H1 (cell line): ENCODE results near the gene OBSL1. TPM values are rescaled to one million over a fixed set of nuclear protein-coding genes. Genes with fewer than 3 reads are reported as not detected.

Experiments used
- CTCF ChIA-PET: fragments of 300-600 bp; sonication (Branson Sonifier 250); formaldehyde crosslinking; loops from one replicate; lab custom pipeline; 2021; ENCODE audit not compliant: partially characterized antibody; lab: Charles Lee
- POLR2A ChIA-PET: fragments of 300-600 bp; sonication (Branson Sonifier 250); formaldehyde crosslinking; loops from one replicate; lab custom pipeline; 2021; ENCODE audit warnings: inconsistent platforms; ENCODE audit not compliant: partially characterized antibody; lab: Charles Lee
- DNase-seq, 2 experiments: peaks; one replicate each; pipeline versions ENCODE4 v3.0.0 to v3.0.0-alpha.2; 2010 to 2022; ENCODE audit warnings: low spot score in 2 of 2, low read depth in 1 of 2, mixed read lengths in 1 of 2
- FAIRE-seq: peaks from 2 replicates; lab custom pipeline; 2011; peaks lifted over from hg19 to GRCh38; lab: Jason Lieb, UNC
- H2AFZ ChIP-seq: 2 replicates; pipeline ENCODE4 v1.8.1; 2012; ENCODE audit warnings: low read length, inconsistent platforms
- H2AK5ac ChIP-seq: 2 replicates; pipeline ENCODE4 v1.6.1; 2013; ENCODE audit warnings: low read depth, low read length
- H2BK120ac ChIP-seq: replicated peaks from 2 replicates; pipeline ENCODE3; 2013; ENCODE audit warnings: low read depth, low read length, inconsistent platforms
- H2BK12ac ChIP-seq: 2 replicates; pipeline ENCODE4 v1.6.1; 2013; ENCODE audit warnings: low read depth, low read length
- H2BK15ac ChIP-seq: 2 replicates; pipeline ENCODE4 v1.6.1; 2013; ENCODE audit warnings: low read length
- H2BK20ac ChIP-seq: 2 replicates; pipeline ENCODE4 v1.6.1; 2013; ENCODE audit warnings: low read length
- H2BK5ac ChIP-seq: 2 replicates; pipeline ENCODE4 v1.6.1; 2013; ENCODE audit warnings: low read depth, low read length
- H3K14ac ChIP-seq: 2 replicates; pipeline ENCODE4 v1.6.1; 2013; ENCODE audit warnings: inconsistent platforms; ENCODE audit not compliant: insufficient read length
- H3K18ac ChIP-seq: 2 replicates; pipeline ENCODE4 v1.6.1; 2013; ENCODE audit warnings: low read length; ENCODE audit errors: extremely low read depth
- H3K23ac ChIP-seq: 2 replicates; pipeline ENCODE4 v1.6.1; 2013; ENCODE audit warnings: inconsistent platforms; ENCODE audit not compliant: insufficient read length
- H3K23me2 ChIP-seq: 2 replicates; pipeline ENCODE4 v1.6.1; 2013; ENCODE audit warnings: low read depth, low read length
- H3K27ac ChIP-seq: 2 replicates; pipeline ENCODE4 v1.6.1; 2011; ENCODE audit warnings: low read depth, low read length, inconsistent platforms
- H3K27me3 ChIP-seq, 4 experiments: replicated peaks in 1 of 4; 1 replicate in 1 of 4; 2 replicates in 3 of 4; pipeline versions ENCODE4 v1.6.1 to v1.8.1; 2011 to 2013; ENCODE audit warnings: low read length in 3 of 4, mild to moderate bottlenecking in 3 of 4, inconsistent platforms in 2 of 4, mixed read lengths in 2 of 4, moderate library complexity in 1 of 4; ENCODE audit not compliant: control insufficient read depth in 3 of 4, insufficient read depth in 3 of 4; ENCODE audit errors: extremely low read depth in 1 of 4
- H3K36me3 ChIP-seq, 4 experiments: 2 replicates each; pipeline versions ENCODE4 v1.6.1 to v1.8.1; 2011 to 2013; ENCODE audit warnings: mild to moderate bottlenecking in 4 of 4, low read length in 3 of 4, moderate library complexity in 2 of 4, control low read depth in 1 of 4, inconsistent platforms in 1 of 4; ENCODE audit not compliant: insufficient read depth in 4 of 4, control insufficient read depth in 2 of 4
- H3K4ac ChIP-seq: replicated peaks from 2 replicates; pipeline ENCODE3; 2013; ENCODE audit warnings: low read length, low read depth, mixed read lengths, inconsistent platforms; ENCODE audit not compliant: insufficient read length
- H3K4me1 ChIP-seq, 4 experiments: replicated peaks in 1 of 4; 1 replicate in 1 of 4; 2 replicates in 3 of 4; pipeline versions ENCODE4 v1.6.1 to v1.8.1; 2011 to 2013; ENCODE audit warnings: low read length in 3 of 4, inconsistent platforms in 2 of 4, mixed read lengths in 1 of 4; ENCODE audit not compliant: insufficient read depth in 4 of 4, control insufficient read depth in 3 of 4
- H3K4me2 ChIP-seq, 2 experiments: 2 replicates each; pipeline versions ENCODE4 v1.6.1 to v1.8.1; 2011 to 2013; ENCODE audit warnings: low read depth in 2 of 2, low read length in 2 of 2, control low read depth in 1 of 2, inconsistent platforms in 1 of 2, mild to moderate bottlenecking in 1 of 2; ENCODE audit not compliant: insufficient read depth in 1 of 2
- H3K4me3 ChIP-seq, 4 experiments: fragments of 200-600, 300-600 bp in 1 of 4; sonication (generic), shearing (Covaris generic), sonication (Bioruptor Twin) in 1 of 4; 2 replicates each; pipeline versions ENCODE4 v1.5.1 to v1.8.1; 2011 to 2016; ENCODE audit warnings: low read length in 4 of 4, low read depth in 3 of 4, control low read depth in 2 of 4, inconsistent platforms in 2 of 4, mild to moderate bottlenecking in 2 of 4, mixed read lengths in 1 of 4, moderate library complexity in 1 of 4; ENCODE audit not compliant: insufficient read depth in 2 of 4; ENCODE audit errors: extremely low read depth in 1 of 4
- H3K56ac ChIP-seq: replicated peaks from 2 replicates; pipeline ENCODE3; 2013; ENCODE audit warnings: low read depth, mild to moderate bottlenecking, mixed read lengths, low read length, inconsistent platforms; ENCODE audit not compliant: insufficient read length
- H3K79me1 ChIP-seq: 2 replicates; pipeline ENCODE4 v1.6.1; 2013; ENCODE audit warnings: low read depth, low read length, control low read depth
- H3K79me2 ChIP-seq, 2 experiments: 2 replicates each; pipeline versions ENCODE4 v1.6.1 to v1.8.1; 2012 to 2013; ENCODE audit warnings: low read length in 2 of 2, mild to moderate bottlenecking in 2 of 2, inconsistent platforms in 1 of 2; ENCODE audit not compliant: insufficient read depth in 2 of 2, control insufficient read depth in 1 of 2
- H3K9ac ChIP-seq, 4 experiments: replicated peaks in 1 of 4; 1 replicate in 1 of 4; 2 replicates in 3 of 4; pipeline versions ENCODE4 v1.6.1 to v1.8.1; 2011 to 2013; ENCODE audit warnings: low read depth in 3 of 4, low read length in 3 of 4, control low read depth in 2 of 4, mild to moderate bottlenecking in 2 of 4, moderate library complexity in 2 of 4, inconsistent platforms in 1 of 4; ENCODE audit errors: extremely low read depth in 1 of 4
- H3K9me3 ChIP-seq, 2 experiments: 2 replicates each; pipeline versions ENCODE4 v1.6.1 to v1.8.1; 2012 to 2013; ENCODE audit warnings: mild to moderate bottlenecking in 2 of 2, moderate library complexity in 2 of 2, control low read depth in 1 of 2, inconsistent platforms in 1 of 2, low read depth in 1 of 2, low read length in 1 of 2, mixed read lengths in 1 of 2; ENCODE audit not compliant: insufficient read depth in 2 of 2
- H4K20me1 ChIP-seq, 2 experiments: replicated peaks in 1 of 2; 2 replicates each; pipeline versions ENCODE3 to v1.8.1; 2011 to 2013; ENCODE audit warnings: inconsistent platforms in 2 of 2, low read length in 2 of 2, mild to moderate bottlenecking in 1 of 2; ENCODE audit not compliant: insufficient read depth in 2 of 2, control insufficient read depth in 1 of 2
- H4K5ac ChIP-seq: 2 replicates; pipeline ENCODE4 v1.6.1; 2013; ENCODE audit warnings: low read length, low read depth, mixed read lengths, inconsistent platforms; ENCODE audit not compliant: insufficient read length
- H4K8ac ChIP-seq: 2 replicates; pipeline ENCODE4 v1.8.0; 2013; ENCODE audit warnings: mild to moderate bottlenecking, moderate library complexity, low read length, inconsistent platforms; ENCODE audit not compliant: insufficient read depth; ENCODE audit errors: extremely low read depth
- H4K91ac ChIP-seq: replicated peaks from 2 replicates; pipeline ENCODE3; 2013; ENCODE audit warnings: low read length, mixed read lengths, inconsistent platforms; ENCODE audit not compliant: insufficient read length
- BCL11A ChIP-seq, 2 experiments: IDR thresholded peaks; one replicate each; pipeline ENCODE4 v1.6.1; 2011; ENCODE audit warnings: low read depth in 2 of 2, low read length in 2 of 2, mild to moderate bottlenecking in 2 of 2
- FOSL1 ChIP-seq: IDR thresholded peaks from 2 replicates; pipeline ENCODE4 v1.6.1; 2011; ENCODE audit warnings: mild to moderate bottlenecking, low read depth, low read length, moderate library complexity; ENCODE audit not compliant: insufficient read depth
- KDM5A ChIP-seq: fragments of 200-600 bp; IDR thresholded peaks from 2 replicates; pipeline ENCODE4 v1.7.1; 2012; ENCODE audit warnings: mild to moderate bottlenecking, low read length, inconsistent platforms, mixed read lengths
- RNF2 ChIP-seq: fragments of 200-900, 300-1000 bp; sonication (generic); IDR thresholded peaks from 2 replicates; pipeline ENCODE4 v1.7.1; 2016; ENCODE audit warnings: borderline replicate concordance, low read depth, mild to moderate bottlenecking, antibody characterized with exemption, low read length; ENCODE audit not compliant: poor library complexity, severe bottlenecking; ENCODE audit errors: missing control alignments
- TCF12 ChIP-seq: IDR thresholded peaks from 2 replicates; pipeline ENCODE4 v1.6.1; 2011; ENCODE audit warnings: low read depth, mild to moderate bottlenecking, low read length
- WGBS, 2 experiments: shearing (Covaris generic) in 1 of 2; methylation state at CpG; one replicate each; pipeline versions ENCODE4 v1.1.6 to v1.1.7; 2013 to 2015; ENCODE audit warnings: low lambda C conversion rate in 2 of 2, mixed read lengths in 2 of 2, inconsistent platforms in 1 of 2, low coverage in 1 of 2, missing lambda C conversion rate in 1 of 2; ENCODE audit not compliant: insufficient replicate concordance in 2 of 2, insufficient coverage in 1 of 2, insufficient read length in 1 of 2; ENCODE audit errors: extremely low coverage in 1 of 2, missing lambda C conversion rate in 1 of 2; 5-methylcytosine and 5-hydroxymethylcytosine counted together
- polyA plus RNA-seq, 7 experiments: library from polyadenylated mRNA; depleted of rRNA in 3 of 7; stranded (reverse) in 5 of 7; unstranded in 2 of 7; fragments of >200 nt in 5 of 7; fragments of 200-250 nt in 2 of 7; gene quantifications; 1 replicate in 5 of 7; 2 replicates in 1 of 7; 4 replicates in 1 of 7; pipeline versions ENCODE4 v1.2.1 to v1.2.3, GENCODE V29; 2011 to 2013; ENCODE audit warnings: missing spikeins in 2 of 7, mixed read lengths in 2 of 7
- total RNA-seq: library from RNA; stranded (reverse); fragmentation: NEBNext Ultra II Directional; extraction: Animal tissue kit (Norgen Biotek cat#: 25700); gene quantifications from 2 replicates; pipeline ENCODE4 v1.2.1, GENCODE V29; 2021

Gene OBSL1
- total and polyA plus RNA-seq, 2 of the 8 experiments (the other 6 are each of a cell fraction or from before 2014, with no cell fraction given), result 116 to 127 TPM

DNA sequence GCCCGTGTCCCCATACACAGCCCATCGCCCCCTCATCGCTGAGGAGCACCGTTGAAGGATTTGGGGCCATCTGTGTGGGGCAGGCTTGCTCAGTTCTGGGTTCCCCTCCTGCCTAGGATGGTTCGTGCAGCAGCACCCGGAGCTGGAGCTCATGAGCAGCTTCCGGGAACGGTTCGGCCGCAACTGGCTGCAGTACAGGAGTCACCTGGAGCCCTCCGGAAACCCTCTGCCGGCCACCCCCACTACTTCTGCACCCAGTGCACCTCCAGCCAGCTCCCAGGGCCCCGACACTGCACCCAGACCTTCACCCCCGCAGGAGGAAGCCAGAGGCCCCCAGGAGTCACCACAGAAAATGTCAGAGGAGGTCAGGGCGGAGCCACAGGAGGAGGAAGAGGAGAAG lies 36.6 kb upstream of the OBSL1 start:
- Histone ChIP-seq H3K9ac (no peak overlapping the region), H3K4me3 (no peak overlapping the region), H3K9me3 (no peaks in the 10 kb centered on the region), H2BK15ac (no peak overlapping the region), H2BK5ac (no peak overlapping the region), H3K79me2 (no peaks in the 10 kb centered on the region), H2AFZ (no peak overlapping the region), H3K4me1 (no peaks in the 10 kb centered on the region; a peak in 1 of 7 replicates), H2BK20ac (no peak overlapping the region), H3K36me3 (peaks cover 0 to 8% (median 2%) of the 10 kb centered on the region in 4 experiments; a peak in 4 of 8 replicates), H2BK12ac (no peak overlapping the region), H3K23me2 (no peaks in the 10 kb centered on the region), H4K20me1 (peaks cover 2 to 3% of the 10 kb centered on the region in 2 experiments), H4K91ac (no peak overlapping the region), H3K79me1 (no peaks in the 10 kb centered on the region; the same call in 1 of the 2 replicates), H3K56ac (no peak overlapping the region), H3K18ac (no peak overlapping the region), H3K4me2 (no peak overlapping the region), H3K4ac (no peak overlapping the region), H2AK5ac (no peak overlapping the region), H4K5ac (no peak overlapping the region), H3K27ac (no peak overlapping the region), H3K27me3 (no peaks in the 10 kb centered on the region), H3K14ac (no peak overlapping the region), H2BK120ac (no peak overlapping the region), H4K8ac (no peak overlapping the region), H3K23ac (no peak overlapping the region)
- 91% methylated on average over 12 of the region's 15 CpGs; no CpG with 5 or more reads in 1 of the 2 experiments for WGBS, 2 experiments
- ChIA-PET CTCF (interaction anchor here (0.6 to 18.7 kb wide), 12 partner anchors 9 to 412 kb away, joined by 3 to 356 read pairs (median 4); partner anchors contain the start of genes CHPF and SLC4A3), POLR2A (interaction anchor here (0.6 to 3.8 kb wide), 5 partner anchors 10 to 1963 kb away, joined by 3 to 22 read pairs (median 4); partner anchors contain the start of genes CHPF, STK11IP and TMEM198)
- no peak for DNase-seq
- FAIRE-seq, result no peak
- no peak for TF ChIP-seq KDM5A
- TF ChIP-seq BCL11A (IDR thresholded peaks at IDR 0.05; ENCODE audit: low read depth in 2 of 2, low read length in 2 of 2), result no peak
- no peak for TF ChIP-seq FOSL1
- TF ChIP-seq RNF2, result no peak
- TF ChIP-seq TCF12, result no peak
